SK-N-SH (cell line): ENCODE results near the gene PPY.

Experiments used
- CTCF ChIP-seq: fragments of 200-600 bp; sonication (generic); IDR thresholded peaks from 2 replicates; pipeline ENCODE4 v1.6.1; 2017; ENCODE audit warnings: antibody characterized with exemption, mild to moderate bottlenecking, moderate library complexity
- ELF1 ChIP-seq: IDR thresholded peaks from 2 replicates; pipeline ENCODE4 v1.4.0; 2012
- EP300 ChIP-seq, 2 experiments: IDR thresholded peaks; 2 replicates each; pipeline versions ENCODE4 v1.4.0 to v1.6.1; 2012; ENCODE audit warnings: borderline replicate concordance in 1 of 2, low read depth in 1 of 2, low read length in 1 of 2
- GATA2 ChIP-seq: sonication (generic); formaldehyde crosslinking; IDR thresholded peaks from 2 replicates; pipeline ENCODE4 v1.5.0; 2020; ENCODE audit warnings: mild to moderate bottlenecking, missing genetic modification reagents
- MAX ChIP-seq: IDR thresholded peaks from 2 replicates; pipeline ENCODE4 v1.4.0; 2012; ENCODE audit warnings: low read depth
- MEF2A ChIP-seq: IDR thresholded peaks from 2 replicates; pipeline ENCODE4 v1.4.0; 2012; ENCODE audit warnings: low read depth, borderline replicate concordance
- PBX3 ChIP-seq: IDR thresholded peaks from 2 replicates; pipeline ENCODE4; 2012
- POLR2AphosphoS5 ChIP-seq: IDR thresholded peaks from 2 replicates; pipeline ENCODE4 v1.6.1; 2012; ENCODE audit warnings: low read depth, low read length
- TAF1 ChIP-seq: IDR thresholded peaks from 2 replicates; pipeline ENCODE4 v1.6.1; 2012; ENCODE audit warnings: low read depth, mild to moderate bottlenecking, low read length, moderate library complexity, borderline replicate concordance
- TCF12 ChIP-seq: IDR thresholded peaks from 2 replicates; pipeline ENCODE4 v1.4.0; 2012
- USF1 ChIP-seq: IDR thresholded peaks from 2 replicates; pipeline ENCODE4 v1.4.0; 2012; ENCODE audit warnings: low read depth, borderline replicate concordance
- YY1 ChIP-seq: IDR thresholded peaks from 2 replicates; pipeline ENCODE4 v1.4.0; 2012; ENCODE audit warnings: low read depth, mild to moderate bottlenecking

- TF ChIP-seq PBX3 (no peak), YY1 (no peak), TAF1 (no peak), MAX (no peak), CTCF (no peak), TCF12 (no peak), ELF1 (no peak), POLR2AphosphoS5 (no peak), MEF2A (no peak), GATA2 (CRISPR knock-in tag) (no peak), USF1 (no peak), EP300 (IDR thresholded peaks at IDR 0.05; ENCODE audit: borderline replicate concordance in 1 of 2, low read depth in 1 of 2, low read length in 1 of 2) (no peak)
Observed at GRCh38 chr17:43958748-43959352, 16.6 kb upstream of the PPY start.
